ENCODE results near the gene PLBD1.

The PLBD1 gene

DNA sequence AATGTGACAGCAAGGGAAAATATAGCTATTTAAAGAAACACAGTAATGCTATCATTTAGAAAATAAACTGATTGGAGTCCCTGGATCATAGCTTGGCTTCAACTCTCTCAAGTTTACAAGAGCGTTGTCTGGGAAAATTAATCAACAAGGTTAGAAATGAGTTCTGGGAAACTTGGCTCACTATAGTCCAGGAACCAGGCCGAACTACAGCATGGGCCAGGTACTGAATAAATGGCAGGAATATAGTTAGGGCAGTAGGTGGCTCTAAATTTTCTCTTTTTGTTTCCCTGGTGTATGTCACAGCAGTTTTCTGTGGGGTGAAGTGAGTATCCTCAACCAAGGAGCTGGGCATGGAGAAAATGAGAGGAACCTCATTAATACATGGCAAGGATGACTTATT lies 72.4 kb downstream of the PLBD1 start:
- DNase-seq = no peak

GRCh38 chr12:14482886-14483285 lies 84.8 kb downstream of the PLBD1 start:
- DNase-seq = no peak

GRCh38 chr12:14482361-14482760 lies 85.3 kb downstream of the PLBD1 start:
- no peak for DNase-seq

- DNase-seq = no peak
Observed at GRCh38 chr12:14481201-14481600, 86.5 kb downstream of the PLBD1 start.

DNA sequence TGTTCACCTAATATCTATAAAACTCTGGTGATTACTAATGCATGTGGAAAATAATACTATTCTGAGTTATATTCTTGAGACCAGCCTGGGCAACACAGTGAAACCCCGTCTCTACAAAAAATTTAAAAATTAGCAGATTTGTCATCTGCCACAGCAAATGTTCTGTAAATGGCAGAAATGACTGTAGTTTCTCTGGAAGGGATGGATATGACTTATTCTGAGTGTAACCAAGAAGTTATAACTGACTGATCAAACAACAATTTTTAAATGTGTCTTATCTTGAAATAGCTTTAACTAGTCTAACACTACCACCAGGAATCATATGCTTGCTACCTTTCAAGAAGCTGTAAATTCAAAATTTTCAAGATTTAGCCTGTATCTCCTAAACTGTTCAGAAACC lies 88.7 kb downstream of the PLBD1 start:
- no peak for DNase-seq

DNA sequence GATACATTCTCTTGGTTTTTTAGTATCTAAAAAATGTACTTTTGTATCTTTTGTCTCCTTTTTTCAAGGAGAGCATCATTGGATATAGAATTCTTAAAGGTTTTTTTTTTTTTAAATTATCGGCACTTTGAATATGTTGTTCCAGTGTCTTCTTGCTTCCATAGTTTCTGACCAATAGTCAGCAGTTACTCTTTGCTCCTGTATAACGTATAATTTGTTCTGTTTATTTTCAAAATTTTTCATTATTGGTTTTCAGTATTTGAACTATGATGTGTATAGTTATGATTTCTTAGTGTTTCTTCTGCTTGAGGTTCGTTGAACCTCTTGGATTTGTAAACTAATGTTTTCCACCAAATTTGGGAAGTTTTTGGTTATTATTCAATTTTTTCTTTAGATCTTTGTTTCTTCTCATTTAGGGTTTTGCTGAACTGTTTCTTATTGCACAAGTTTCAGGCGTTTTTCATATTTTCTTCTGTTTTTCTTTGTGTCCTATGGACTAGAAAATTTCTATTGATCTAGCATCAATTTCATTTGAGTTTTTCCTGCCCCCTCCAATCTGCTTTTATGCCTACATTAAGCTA lies 93.9 kb downstream of the PLBD1 start:
- DNase-seq = no peak

- no peak for DNase-seq
Observed at GRCh38 chr12:14471497-14471896, 96.2 kb downstream of the PLBD1 start.

DNA sequence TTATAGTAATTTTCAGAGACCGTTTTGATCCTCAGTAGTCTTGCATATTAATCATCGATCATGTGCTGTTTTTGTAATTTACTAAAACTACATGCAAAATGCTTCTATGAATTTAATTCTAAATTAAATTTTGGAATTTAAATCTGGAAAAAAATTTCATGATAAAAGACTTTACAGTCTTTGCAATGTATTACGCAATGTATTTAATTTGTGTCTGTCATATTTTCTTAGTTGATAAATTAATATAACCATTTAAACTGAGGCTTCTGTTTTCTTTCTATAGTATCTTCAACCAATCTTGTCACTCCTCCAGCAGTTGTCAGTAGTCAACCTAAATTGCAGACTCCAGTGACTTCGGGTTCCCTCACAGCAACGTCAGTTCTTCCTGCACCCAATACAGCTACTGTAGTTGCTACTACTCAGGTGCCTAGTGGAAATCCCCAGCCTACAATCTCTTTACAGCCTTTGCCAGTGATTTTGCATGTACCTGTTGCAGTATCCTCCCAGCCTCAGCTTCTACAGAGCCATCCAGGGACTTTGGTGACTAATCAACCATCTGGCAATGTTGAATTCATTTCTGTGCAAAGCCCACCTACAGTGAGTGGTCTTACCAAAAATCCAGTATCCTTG lies 107.4 kb downstream of the PLBD1 start:
- no peak for DNase-seq

- peak; percentile 0 for DNase-seq
Observed at GRCh38 chr12:14454098-14454907, 113.4 kb downstream of the PLBD1 start.

All from GDM1 (cell line).